IPS-15b (cell line): ENCODE data around the gene SPTLC2.
A peak's percentile ranks its signal among the peaks of the same experiment; 100 is the strongest.

Source experiments
- H3K27me3 ChIP-seq: one replicate; pipeline ENCODE4 v1.6.1; 2013; ENCODE audit warnings: low read length; ENCODE audit not compliant: control insufficient read depth, insufficient read depth
- H3K36me3 ChIP-seq: one replicate; pipeline ENCODE4 v1.6.1; 2013; ENCODE audit warnings: low read length; ENCODE audit not compliant: control insufficient read depth, insufficient read depth
- H3K4me1 ChIP-seq: one replicate; pipeline ENCODE4 v1.6.1; 2013; ENCODE audit warnings: mild to moderate bottlenecking, low read length; ENCODE audit not compliant: control insufficient read depth, insufficient read depth
- H3K4me3 ChIP-seq: one replicate; pipeline ENCODE4 v1.5.1; 2013; ENCODE audit warnings: low read depth, low read length
- H3K9ac ChIP-seq: one replicate; pipeline ENCODE4 v1.6.1; 2013; ENCODE audit warnings: low read depth, mild to moderate bottlenecking, low read length
- H3K9me3 ChIP-seq: one replicate; pipeline ENCODE4 v1.6.1; 2013; ENCODE audit warnings: mild to moderate bottlenecking, low read length; ENCODE audit not compliant: control insufficient read depth, insufficient read depth

SPTLC2 gene

DNA sequence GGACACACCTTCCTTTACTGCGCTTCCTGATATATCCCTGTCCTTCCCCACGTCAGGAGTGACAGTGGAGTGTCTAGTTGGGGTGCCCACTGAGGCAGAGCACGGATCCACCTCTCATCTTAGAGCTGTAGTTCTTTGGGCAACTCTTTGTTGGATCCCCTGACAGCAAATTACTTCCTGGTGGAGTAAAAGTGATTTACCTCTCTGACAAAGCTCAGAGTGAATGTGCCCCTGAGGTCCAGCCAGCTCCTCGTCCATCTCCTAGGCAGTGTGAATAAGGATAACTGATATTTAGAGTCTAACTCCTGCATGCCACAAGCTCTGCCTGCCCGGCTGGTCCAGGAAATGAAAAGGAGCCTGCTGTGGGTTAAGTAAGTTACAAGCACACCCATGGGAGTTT is 142.5 kb downstream of the SPTLC2 start:
- Histone ChIP-seq H3K9ac (no peak overlapping the region), H3K36me3 (peaks cover 4% of the 10 kb centered on the region), H3K4me1 (peaks cover 11% of the 10 kb centered on the region), H3K9me3 (no peaks in the 10 kb centered on the region), H3K4me3 (no peak overlapping the region), H3K27me3 (no peaks in the 10 kb centered on the region)

DNA sequence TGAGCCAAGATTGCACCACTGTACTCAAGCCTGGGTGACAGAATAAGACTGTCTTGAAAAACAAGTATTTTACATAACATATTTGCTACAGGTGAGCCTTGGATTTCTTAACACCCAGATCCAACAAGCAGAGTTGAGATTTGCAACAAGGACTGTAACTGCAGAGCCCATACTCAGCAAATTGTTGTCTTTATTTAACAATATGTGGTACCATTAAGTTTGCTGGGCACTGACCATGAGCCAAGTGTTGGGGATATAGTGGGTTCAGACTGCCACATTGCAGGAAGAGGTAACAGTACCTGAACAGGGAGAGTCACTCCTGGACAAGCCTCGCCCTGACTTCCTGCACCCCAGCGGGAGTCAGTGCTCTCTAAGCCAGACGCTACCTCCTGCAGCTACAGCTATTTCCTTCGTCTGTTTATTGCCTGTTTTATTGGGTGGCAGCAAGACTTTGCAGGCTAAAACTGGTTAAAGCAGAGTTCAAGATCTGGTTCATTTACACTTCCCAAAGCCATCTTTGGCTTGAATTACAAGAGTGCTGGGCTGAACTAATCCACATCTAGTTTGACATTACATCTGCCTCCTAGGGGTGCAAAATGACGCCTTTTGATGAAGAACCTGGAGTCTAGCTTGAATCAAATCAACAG is 146.1 kb downstream of the SPTLC2 start:
- Histone ChIP-seq H3K9me3 (no peaks in the 10 kb centered on the region), H3K27me3 (no peaks in the 10 kb centered on the region), H3K4me1 (peaks cover 11% of the 10 kb centered on the region), H3K36me3 (peaks cover 26% of the 10 kb centered on the region), H3K9ac (no peak overlapping the region), H3K4me3 (no peak overlapping the region)

- peaks cover 34% of the 10 kb centered on the region for H3K36me3 ChIP-seq
- H3K9ac ChIP-seq: no peak overlapping the region
- no peak overlapping the region for H3K4me3 ChIP-seq
- H3K9me3 ChIP-seq: no peaks in the 10 kb centered on the region
- H3K27me3 ChIP-seq: no peaks in the 10 kb centered on the region
- peaks cover 11% of the 10 kb centered on the region for H3K4me1 ChIP-seq
These were observed 146.9 kb downstream of the SPTLC2 start for GRCh38 chr14:77469539-77469938.

DNA sequence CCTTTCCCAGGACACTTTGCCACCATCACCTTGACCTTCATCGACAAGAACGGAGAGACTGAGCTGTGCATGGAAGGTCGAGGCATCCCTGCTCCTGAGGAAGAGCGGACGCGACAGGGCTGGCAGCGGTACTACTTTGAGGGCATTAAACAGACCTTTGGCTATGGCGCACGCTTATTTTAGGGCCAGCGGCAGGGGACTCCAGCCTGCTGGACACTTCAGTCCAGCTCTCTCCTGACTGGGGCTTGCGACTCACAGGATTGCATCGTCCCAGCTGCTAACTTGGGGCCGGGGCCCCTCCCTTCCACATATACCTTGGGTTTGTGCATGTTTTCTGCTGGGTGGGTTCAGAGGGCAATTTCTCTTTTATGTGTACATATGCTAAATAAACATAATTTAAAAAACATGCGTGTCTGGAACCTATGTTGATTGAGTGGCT is 147.4 kb downstream of the SPTLC2 start:
- Histone ChIP-seq H3K36me3 (peaks cover 36% of the 10 kb centered on the region), H3K4me1 (peaks cover 11% of the 10 kb centered on the region)

GRCh38 chr14:77467801-77468200 is 148.6 kb downstream of the SPTLC2 start:
- Histone ChIP-seq H3K9ac (no peak overlapping the region), H3K4me3 (no peak overlapping the region), H3K4me1 (peaks cover 11% of the 10 kb centered on the region), H3K36me3 (peaks cover 37% of the 10 kb centered on the region), H3K9me3 (no peaks in the 10 kb centered on the region), H3K27me3 (no peaks in the 10 kb centered on the region)

More for the DNA sequence above, 147.4 kb downstream of the SPTLC2 start:
- no peaks in the 10 kb centered on the region for H3K9me3 ChIP-seq
- H3K9ac ChIP-seq: no peak overlapping the region
- no peaks in the 10 kb centered on the region for H3K27me3 ChIP-seq
- H3K4me3 ChIP-seq: no peak overlapping the region

- no peaks in the 10 kb centered on the region for H3K27me3 ChIP-seq
- H3K9ac ChIP-seq: peak overlapping the region; percentile 27
- no peaks in the 10 kb centered on the region for H3K9me3 ChIP-seq
- H3K4me1 ChIP-seq: peaks cover 6% of the 10 kb centered on the region
- peak overlapping the region; percentile 100 for H3K4me3 ChIP-seq
- peaks cover 25% of the 10 kb centered on the region for H3K36me3 ChIP-seq
These were observed 157.2 kb downstream of the SPTLC2 start for GRCh38 chr14:77459072-77459723.

- H3K9ac ChIP-seq: peak overlapping the region; percentile 99
- H3K4me1 ChIP-seq: peaks cover 6% of the 10 kb centered on the region
- H3K36me3 ChIP-seq: peaks cover 25% of the 10 kb centered on the region
- H3K4me3 ChIP-seq: peak overlapping the region; percentile 100
- H3K9me3 ChIP-seq: no peaks in the 10 kb centered on the region
- H3K27me3 ChIP-seq: no peaks in the 10 kb centered on the region
These were observed 158.0 kb downstream of the SPTLC2 start for GRCh38 chr14:77458249-77458950.

DNA sequence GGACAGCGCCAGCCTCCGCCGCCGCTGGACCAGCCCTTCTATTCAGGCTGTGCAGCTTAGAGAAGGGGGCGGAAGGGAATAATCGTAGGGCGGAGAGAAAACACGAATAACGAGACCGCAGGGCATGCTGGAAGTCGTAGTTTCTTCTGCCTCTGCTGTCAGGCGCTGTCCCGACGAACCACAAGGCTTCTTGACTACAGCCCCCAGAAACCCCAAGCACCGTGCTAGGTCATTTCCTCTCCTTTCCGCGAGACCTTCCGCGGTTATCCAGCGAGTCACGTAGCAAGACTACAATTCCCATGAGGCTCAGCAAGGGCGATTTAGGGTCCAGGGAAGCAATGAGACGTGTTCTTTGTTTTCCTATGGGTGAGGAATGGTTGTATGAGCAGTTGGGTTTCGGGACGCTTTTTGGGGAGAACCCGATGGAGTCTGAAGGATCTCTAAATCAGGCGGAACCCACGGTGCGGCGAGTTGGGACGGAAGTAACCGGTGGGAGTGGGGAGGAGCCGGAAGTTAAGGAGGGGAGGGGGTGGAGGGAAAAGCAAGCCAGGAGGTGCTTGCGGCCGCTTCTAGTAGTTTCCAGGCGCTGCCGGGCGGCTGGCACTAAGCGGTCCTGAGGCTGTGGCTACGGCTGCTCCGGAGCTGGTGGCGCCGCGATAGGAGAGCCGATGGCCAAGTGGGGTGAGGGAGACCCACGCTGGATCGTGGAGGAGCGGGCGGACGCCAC is 158.8 kb downstream of the SPTLC2 start, which contains the start of the genes AHSA1 and VIPAS39:
AHSA1 (plus strand) TSS at position 572 of the 727 bp plus-strand sequence; CDS start at position 669, 97 bp downstream.
VIPAS39 (minus strand) TSS at position 80 of the 727 bp plus-strand sequence. CDS start 3,499 bp downstream, outside the sequence.
- no peaks in the 10 kb centered on the region for H3K9me3 ChIP-seq
- peak within 1 kb of the TSS; percentile 100 for H3K4me3 ChIP-seq
- H3K27me3 ChIP-seq: no peaks in the 10 kb centered on the region
- peak within 1 kb of the TSS; percentile 99 for H3K9ac ChIP-seq
- peaks cover 23% of the 10 kb centered on the region for H3K36me3 ChIP-seq
- peaks cover 6% of the 10 kb centered on the region for H3K4me1 ChIP-seq

DNA sequence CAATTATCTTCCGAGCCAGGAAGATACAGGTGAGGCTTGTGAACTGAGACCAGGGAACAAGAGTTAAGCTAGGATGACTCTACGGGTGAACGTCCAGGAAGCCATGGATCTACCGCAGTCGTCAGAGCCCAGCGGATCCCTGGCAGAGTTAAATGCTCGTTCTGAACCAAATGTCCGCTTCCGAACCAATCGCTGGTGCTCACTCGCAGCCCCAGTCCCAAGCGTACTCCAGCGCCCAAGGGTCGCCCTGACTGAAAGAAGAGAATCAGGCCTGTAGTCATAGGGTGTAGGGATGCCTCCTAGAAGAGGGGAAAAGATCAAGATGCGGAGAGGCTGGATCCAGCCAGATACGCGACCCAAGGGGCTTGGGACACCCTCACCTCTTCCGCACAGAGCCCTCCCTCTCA is 159.3 kb downstream of the SPTLC2 start:
- Histone ChIP-seq H3K27me3 (no peaks in the 10 kb centered on the region), H3K9me3 (no peaks in the 10 kb centered on the region), H3K36me3 (peaks cover 18% of the 10 kb centered on the region), H3K9ac (peak overlapping the region; percentile 92), H3K4me1 (peaks cover 6% of the 10 kb centered on the region), H3K4me3 (peak overlapping the region; percentile 100)
